ENCODE data around the gene RPTOR. TPM values are rescaled to one million over a fixed set of nuclear protein-coding genes. Genes with fewer than 3 reads are reported as not detected.

RPTOR gene
- total and polyA plus RNA-seq, 2 donors (not counting 3 experiments of a cell fraction or from before 2014, with no cell fraction given) = 10.7 to 41.8 TPM

DNA sequence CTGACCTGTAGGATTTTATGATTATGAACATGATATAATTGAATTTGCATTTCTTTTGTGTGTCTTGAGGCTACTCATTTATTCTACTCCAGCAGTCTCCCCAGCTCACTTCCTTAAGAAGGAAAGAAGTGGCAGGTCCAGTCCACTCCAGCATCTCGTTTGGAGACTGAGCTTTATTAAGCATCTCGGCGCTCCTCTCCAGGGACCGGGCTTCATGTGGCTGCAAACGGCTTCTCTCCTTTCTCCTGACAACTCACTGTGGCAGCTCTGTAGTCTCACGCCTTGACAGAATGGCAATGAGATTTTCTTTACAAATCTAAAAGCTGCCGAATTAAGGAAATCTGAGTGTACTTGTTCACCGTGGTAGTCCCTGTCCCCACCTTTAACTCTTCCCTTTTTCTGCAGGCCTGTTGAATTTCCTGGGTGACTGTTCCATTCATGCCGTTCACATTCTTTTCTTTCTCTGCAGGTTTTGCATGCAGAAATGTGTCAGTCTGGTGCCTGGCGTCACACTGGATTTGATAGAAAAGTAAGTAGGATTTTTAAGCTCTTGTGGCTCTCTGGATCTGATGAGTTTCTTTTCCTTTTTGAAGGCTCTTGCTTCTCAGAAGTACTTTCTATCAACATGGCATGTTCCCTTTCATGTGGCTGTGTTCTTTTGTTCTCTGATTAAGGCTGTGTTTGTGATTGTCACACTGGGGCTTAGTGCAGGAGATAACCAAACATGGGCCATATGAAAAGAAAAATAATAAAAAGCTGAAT, 246.5 kb downstream of the RPTOR start:
- no peak overlapping the region for H2AFZ ChIP-seq (ENCODE audit: low read depth, low read length)
- H4K20me1 ChIP-seq (replicated peaks; ENCODE audit: control insufficient read depth, extremely low read depth, insufficient read depth, low read length) = no peaks in the 10 kb centered on the region
- H3K4me2 ChIP-seq (ENCODE audit: insufficient read depth, low read length) = peak overlapping the region; percentile 26
- TSS peak; percentile 76 for BruUV-seq (replicated peaks)
- no peak for FAIRE-seq
- H3K9me1 ChIP-seq (replicated peaks; ENCODE audit: control insufficient read depth, extremely low read depth, insufficient read depth, low read length) = no peaks in the 10 kb centered on the region
- ChIA-PET POLR2A (no interaction called here), CTCF (interaction anchor here (1.1 to 1.9 kb wide), 5 partner anchors 11 to 68 kb away, joined by 3 to 7 read pairs (median 4); no protein-coding TSS in a partner anchor)
- TF ChIP-seq POLR2AphosphoS5 (IDR thresholded peaks at IDR 0.05; ENCODE audit: insufficient read depth, low read depth, low read length) (no peak), MYC (IDR thresholded peaks at IDR 0.05; ENCODE audit: low read depth, low read length) (no peak), EZH2 (IDR thresholded peaks at IDR 0.05; ENCODE audit: borderline replicate concordance, low read depth, low read length, severe bottlenecking) (no peak), GATA2 (IDR thresholded peaks at IDR 0.05; ENCODE audit: insufficient read depth, insufficient read length, low read depth, low read length) (no peak), JUN (IDR thresholded peaks at IDR 0.05; ENCODE audit: borderline replicate concordance, insufficient read depth, insufficient read length, low read depth) (no peak), POLR2A (IDR thresholded peaks at IDR 0.05; ENCODE audit: low read depth, low read length) (no peak), FOS (IDR thresholded peaks at IDR 0.05; ENCODE audit: borderline replicate concordance, insufficient read depth, low read length) (no peak)
- TF ChIP-seq, protein P1, sequence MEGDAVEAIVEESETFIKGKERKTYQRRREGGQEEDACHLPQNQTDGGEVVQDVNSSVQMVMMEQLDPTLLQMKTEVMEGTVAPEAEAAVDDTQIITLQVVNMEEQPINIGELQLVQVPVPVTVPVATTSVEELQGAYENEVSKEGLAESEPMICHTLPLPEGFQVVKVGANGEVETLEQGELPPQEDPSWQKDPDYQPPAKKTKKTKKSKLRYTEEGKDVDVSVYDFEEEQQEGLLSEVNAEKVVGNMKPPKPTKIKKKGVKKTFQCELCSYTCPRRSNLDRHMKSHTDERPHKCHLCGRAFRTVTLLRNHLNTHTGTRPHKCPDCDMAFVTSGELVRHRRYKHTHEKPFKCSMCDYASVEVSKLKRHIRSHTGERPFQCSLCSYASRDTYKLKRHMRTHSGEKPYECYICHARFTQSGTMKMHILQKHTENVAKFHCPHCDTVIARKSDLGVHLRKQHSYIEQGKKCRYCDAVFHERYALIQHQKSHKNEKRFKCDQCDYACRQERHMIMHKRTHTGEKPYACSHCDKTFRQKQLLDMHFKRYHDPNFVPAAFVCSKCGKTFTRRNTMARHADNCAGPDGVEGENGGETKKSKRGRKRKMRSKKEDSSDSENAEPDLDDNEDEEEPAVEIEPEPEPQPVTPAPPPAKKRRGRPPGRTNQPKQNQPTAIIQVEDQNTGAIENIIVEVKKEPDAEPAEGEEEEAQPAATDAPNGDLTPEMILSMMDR (IDR thresholded peaks at IDR 0.05; ENCODE audit: extremely low read depth in 1 of 2, insufficient read depth in 1 of 2, low read depth in 1 of 2, low read length in 2 of 2) = no peak
- TF ChIP-seq, protein P2, sequence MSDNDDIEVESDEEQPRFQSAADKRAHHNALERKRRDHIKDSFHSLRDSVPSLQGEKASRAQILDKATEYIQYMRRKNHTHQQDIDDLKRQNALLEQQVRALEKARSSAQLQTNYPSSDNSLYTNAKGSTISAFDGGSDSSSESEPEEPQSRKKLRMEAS (IDR thresholded peaks at IDR 0.05; ENCODE audit: insufficient read depth, insufficient read length) = no peak
- no peaks in the 10 kb centered on the region for H3K36me3 ChIP-seq (ENCODE audit: control insufficient read depth in 2 of 2, extremely low read depth in 1 of 2, insufficient read depth in 2 of 2, low read length in 2 of 2)
- dilution Hi-C loops (cut with MboI; ENCODE audit: extremely low pct_ligation_motif_present, low sequenced_read_pairs) = no loop called here
- H3K27ac ChIP-seq (ENCODE audit: insufficient read depth, low read depth, low read length) = peak overlapping the region; percentile 99
- H3K9me3 ChIP-seq (replicated peaks; ENCODE audit: control insufficient read depth, insufficient read depth, low read length) = no peaks in the 10 kb centered on the region
- intact Hi-C loops (cut with micrococcal nuclease) = no loop called here
- DNase-seq (ENCODE audit: low read depth, low spot score) = no peak
- peaks cover 2% of the 10 kb centered on the region for H3K79me2 ChIP-seq (ENCODE audit: control insufficient read depth, insufficient read depth, low read length)
- H3K27me3 ChIP-seq (ENCODE audit: control insufficient read depth in 2 of 2, insufficient read depth in 2 of 2, low read length in 2 of 2) = no peaks in the 10 kb centered on the region
- H3K9ac ChIP-seq (replicated peaks; ENCODE audit: extremely low read depth, insufficient read depth, low read length) = peak overlapping the region; percentile 38
- no peak overlapping the region for H3K4me3 ChIP-seq (replicated peaks in 1 of 3; ENCODE audit: insufficient read depth in 1 of 3, low read depth in 1 of 3, low read length in 3 of 3)
- H3K4me1 ChIP-seq (ENCODE audit: control insufficient read depth, extremely low read depth, insufficient read depth, low read length) = peaks cover 61% of the 10 kb centered on the region

All from endothelial cell of umbilical vein (primary cell).